Astrocyte (in vitro differentiated cells and primary cell): ENCODE measurements around the gene MICAL3. TPM values are rescaled to one million over a fixed set of nuclear protein-coding genes. Genes with fewer than 3 reads are reported as not detected.

Experiments used
- DNase-seq: peaks from one replicate; pipeline ENCODE4 v3.0.0-alpha.2; 2010; ENCODE audit warnings: low read depth
- FAIRE-seq: peaks from 2 replicates; lab custom pipeline; 2011; peaks lifted over from hg19 to GRCh38; lab: Jason Lieb, UNC
- H2AFZ ChIP-seq: 2 replicates; pipeline ENCODE4 v1.6.0; 2012; ENCODE audit warnings: low read depth, low read length, inconsistent platforms
- H3K27ac ChIP-seq: 2 replicates; pipeline ENCODE4 v1.5.1; 2011; ENCODE audit warnings: low read depth, low read length, inconsistent platforms
- H3K27me3 ChIP-seq: 2 replicates; pipeline ENCODE4 v1.6.0; 2011; ENCODE audit warnings: low read length, inconsistent platforms; ENCODE audit not compliant: insufficient read depth
- H3K36me3 ChIP-seq: 2 replicates; pipeline ENCODE4 v1.5.1; 2011; ENCODE audit warnings: low read length, inconsistent platforms; ENCODE audit not compliant: insufficient read depth
- H3K4me1 ChIP-seq: 2 replicates; pipeline ENCODE4 v1.5.1; 2011; ENCODE audit warnings: low read length, inconsistent platforms; ENCODE audit not compliant: insufficient read depth
- H3K4me2 ChIP-seq: 2 replicates; pipeline ENCODE4 v1.6.0; 2012; ENCODE audit warnings: low read length, inconsistent platforms
- H3K4me3 ChIP-seq: 2 replicates; pipeline ENCODE4 v1.5.1; 2011; ENCODE audit warnings: low read depth, mild to moderate bottlenecking, low read length, inconsistent platforms; ENCODE audit not compliant: insufficient read depth
- H3K79me2 ChIP-seq: 2 replicates; pipeline ENCODE4 v1.6.0; 2012; ENCODE audit warnings: mild to moderate bottlenecking, low read length, inconsistent platforms; ENCODE audit not compliant: insufficient read depth
- H3K9ac ChIP-seq: 2 replicates; pipeline ENCODE4 v1.6.0; 2012; ENCODE audit warnings: mild to moderate bottlenecking, low read length, inconsistent platforms
- H3K9me3 ChIP-seq: 2 replicates; pipeline ENCODE4 v1.5.1; 2012; ENCODE audit warnings: low read depth, mild to moderate bottlenecking, low read length, inconsistent platforms; ENCODE audit not compliant: insufficient read depth
- H4K20me1 ChIP-seq: 2 replicates; pipeline ENCODE4 v1.6.0; 2012; ENCODE audit warnings: low read length, inconsistent platforms; ENCODE audit not compliant: insufficient read depth
- H3K27ac Mint-ChIP-seq: one replicate; pipeline ENCODE4 v1.8.0; 2021; ENCODE audit warnings: mild to moderate bottlenecking, mixed read lengths; ENCODE audit not compliant: unreplicated experiment
- H3K27me3 Mint-ChIP-seq: one replicate; pipeline ENCODE4 v1.8.0; 2021; ENCODE audit warnings: low read depth, mixed read lengths; ENCODE audit not compliant: unreplicated experiment
- H3K36me3 Mint-ChIP-seq: one replicate; pipeline ENCODE4 v1.8.0; 2021; ENCODE audit warnings: low read depth, mixed read lengths; ENCODE audit not compliant: unreplicated experiment
- H3K4me1 Mint-ChIP-seq: one replicate; pipeline ENCODE4 v1.8.0; 2021; ENCODE audit warnings: low read depth, mixed read lengths; ENCODE audit not compliant: unreplicated experiment
- H3K4me3 Mint-ChIP-seq: one replicate; pipeline ENCODE4 v1.8.0; 2021; ENCODE audit warnings: mild to moderate bottlenecking, moderate library complexity, mixed read lengths; ENCODE audit not compliant: unreplicated experiment
- H3K9me3 Mint-ChIP-seq: one replicate; pipeline ENCODE4 v1.8.0; 2021; ENCODE audit warnings: mild to moderate bottlenecking, mixed read lengths; ENCODE audit not compliant: unreplicated experiment
- EZH2 ChIP-seq: IDR thresholded peaks from 2 replicates; pipeline ENCODE4 v1.6.1; 2012; ENCODE audit warnings: mild to moderate bottlenecking, low read length, inconsistent platforms; ENCODE audit not compliant: insufficient read depth
- total RNA-seq: library from RNA; stranded (reverse); gene quantifications from 2 replicates; pipeline ENCODE4 v1.2.1, GENCODE V29; 2021
- TF ChIP-seq, protein P1 (sequence below): IDR thresholded peaks from 2 replicates; pipeline ENCODE4 v1.5.1; 2011; ENCODE audit warnings: low read depth, mild to moderate bottlenecking, inconsistent platforms, low read length, moderate library complexity; ENCODE audit not compliant: insufficient read depth

The MICAL3 gene
- total RNA-seq, 1 donor from 2014 or later = 113 TPM

GRCh38 chr22:17823226-17823625 lies 201.1 kb downstream of the MICAL3 start:
- no peaks in the 10 kb centered on the region for H3K79me2 ChIP-seq
- no peak for DNase-seq
- H3K4me3 ChIP-seq = no peak overlapping the region
- Mint-ChIP-seq H3K27ac (no peak overlapping the region), H3K36me3 (peaks cover 15% of the 10 kb centered on the region), H3K9me3 (no peaks in the 10 kb centered on the region), H3K27me3 (no peaks in the 10 kb centered on the region), H3K4me3 (no peak overlapping the region), H3K4me1 (peaks cover 2% of the 10 kb centered on the region)
- no peak overlapping the region for H3K27ac ChIP-seq
- TF ChIP-seq EZH2 = no peak
- TF ChIP-seq, protein P1, sequence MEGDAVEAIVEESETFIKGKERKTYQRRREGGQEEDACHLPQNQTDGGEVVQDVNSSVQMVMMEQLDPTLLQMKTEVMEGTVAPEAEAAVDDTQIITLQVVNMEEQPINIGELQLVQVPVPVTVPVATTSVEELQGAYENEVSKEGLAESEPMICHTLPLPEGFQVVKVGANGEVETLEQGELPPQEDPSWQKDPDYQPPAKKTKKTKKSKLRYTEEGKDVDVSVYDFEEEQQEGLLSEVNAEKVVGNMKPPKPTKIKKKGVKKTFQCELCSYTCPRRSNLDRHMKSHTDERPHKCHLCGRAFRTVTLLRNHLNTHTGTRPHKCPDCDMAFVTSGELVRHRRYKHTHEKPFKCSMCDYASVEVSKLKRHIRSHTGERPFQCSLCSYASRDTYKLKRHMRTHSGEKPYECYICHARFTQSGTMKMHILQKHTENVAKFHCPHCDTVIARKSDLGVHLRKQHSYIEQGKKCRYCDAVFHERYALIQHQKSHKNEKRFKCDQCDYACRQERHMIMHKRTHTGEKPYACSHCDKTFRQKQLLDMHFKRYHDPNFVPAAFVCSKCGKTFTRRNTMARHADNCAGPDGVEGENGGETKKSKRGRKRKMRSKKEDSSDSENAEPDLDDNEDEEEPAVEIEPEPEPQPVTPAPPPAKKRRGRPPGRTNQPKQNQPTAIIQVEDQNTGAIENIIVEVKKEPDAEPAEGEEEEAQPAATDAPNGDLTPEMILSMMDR = no peak
- no peaks in the 10 kb centered on the region for H4K20me1 ChIP-seq
- H3K36me3 ChIP-seq = peaks cover 2% of the 10 kb centered on the region
- no peaks in the 10 kb centered on the region for H3K4me1 ChIP-seq
- no peaks in the 10 kb centered on the region for H3K9me3 ChIP-seq
- H3K4me2 ChIP-seq = no peak overlapping the region
- no peak overlapping the region for H3K9ac ChIP-seq
- no peak overlapping the region for H2AFZ ChIP-seq
- no peak for FAIRE-seq
- no peaks in the 10 kb centered on the region for H3K27me3 ChIP-seq

DNA sequence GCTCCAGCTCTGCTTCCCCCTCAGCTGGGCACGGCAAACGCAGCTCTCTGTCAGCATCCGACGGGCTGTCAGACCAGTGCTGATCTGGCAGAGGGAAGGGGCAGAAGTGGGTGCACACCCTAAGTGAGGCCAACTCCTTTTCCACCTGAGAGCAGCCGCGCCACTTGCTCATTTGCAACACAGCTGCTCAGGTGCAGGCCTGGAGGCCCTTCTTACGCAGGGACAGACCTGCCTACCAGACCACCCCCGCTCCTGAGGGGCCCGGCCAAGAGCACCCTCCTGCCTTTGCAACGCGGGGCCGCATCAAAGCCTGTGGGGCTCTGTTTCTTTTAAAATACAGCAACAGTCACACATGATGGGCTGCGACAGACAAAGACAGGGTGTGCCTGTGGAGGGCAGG lies 202.3 kb downstream of the MICAL3 start:
- H3K4me1 Mint-ChIP-seq = no peaks in the 10 kb centered on the region
- H3K4me2 ChIP-seq = no peak overlapping the region
- H3K4me3 ChIP-seq = no peak overlapping the region
- peaks cover 14% of the 10 kb centered on the region for H3K36me3 Mint-ChIP-seq
- H3K27ac ChIP-seq = no peak overlapping the region
- no peaks in the 10 kb centered on the region for H3K27me3 Mint-ChIP-seq
- DNase-seq (no peak), FAIRE-seq (no peak)
- no peaks in the 10 kb centered on the region for H3K9me3 Mint-ChIP-seq
- H3K79me2 ChIP-seq = no peaks in the 10 kb centered on the region
- H4K20me1 ChIP-seq = no peaks in the 10 kb centered on the region
- no peak overlapping the region for H3K9ac ChIP-seq
- H2AFZ ChIP-seq = no peak overlapping the region
- no peak overlapping the region for H3K27ac Mint-ChIP-seq
- TF ChIP-seq, protein P1 = no peak
- no peak for TF ChIP-seq EZH2
- no peak overlapping the region for H3K4me3 Mint-ChIP-seq
- H3K27me3 ChIP-seq = no peaks in the 10 kb centered on the region
- peaks cover 2% of the 10 kb centered on the region for H3K36me3 ChIP-seq
- H3K9me3 ChIP-seq = no peaks in the 10 kb centered on the region
- no peaks in the 10 kb centered on the region for H3K4me1 ChIP-seq

- no peak overlapping the region for H3K27ac ChIP-seq
- no peak for TF ChIP-seq EZH2
- TF ChIP-seq, protein P1 = no peak
- H3K4me3 ChIP-seq = no peak overlapping the region
- Mint-ChIP-seq H3K27ac (no peak overlapping the region), H3K27me3 (no peaks in the 10 kb centered on the region), H3K4me3 (no peak overlapping the region), H3K9me3 (no peaks in the 10 kb centered on the region), H3K4me1 (no peaks in the 10 kb centered on the region), H3K36me3 (peaks cover 13% of the 10 kb centered on the region)
- no peaks in the 10 kb centered on the region for H3K4me1 ChIP-seq
- DNase-seq (no peak), FAIRE-seq (no peak)
- H3K9ac ChIP-seq = no peak overlapping the region
- H4K20me1 ChIP-seq = no peaks in the 10 kb centered on the region
- H3K36me3 ChIP-seq = peaks cover 2% of the 10 kb centered on the region
- no peaks in the 10 kb centered on the region for H3K27me3 ChIP-seq
- no peak overlapping the region for H2AFZ ChIP-seq
- H3K79me2 ChIP-seq = no peaks in the 10 kb centered on the region
- H3K9me3 ChIP-seq = no peaks in the 10 kb centered on the region
- no peak overlapping the region for H3K4me2 ChIP-seq
Observed at GRCh38 chr22:17820879-17821439, 203.4 kb downstream of the MICAL3 start.
